Lower leg skin (tissue), 4 donors: ENCODE results near the gene PPP4R2. TPM values are rescaled to one million over a fixed set of nuclear protein-coding genes. Genes with fewer than 3 reads are reported as not detected.

ENCODE experiments used
- DNase-seq, 2 donors: peaks; one replicate each; pipeline ENCODE4 v3.0.0-alpha.2; 2019; ENCODE audit warnings: low spot score in 2 of 2
- H3K4me3 ChIP-seq: fragments of 200-600 bp; sonication (generic); 2 replicates; pipeline ENCODE4 v1.5.1; 2017; ENCODE audit warnings: mild to moderate bottlenecking, low read depth; ENCODE audit not compliant: poor library complexity, severe bottlenecking
- CTCF ChIP-seq, 3 donors: fragments of 450-650 bp; IDR thresholded peaks; one replicate each; pipeline ENCODE4 v1.5.1; 2016; ENCODE audit warnings: antibody characterized with exemption in 3 of 3, mild to moderate bottlenecking in 3 of 3, moderate library complexity in 2 of 3
- POLR2A ChIP-seq, 2 donors: fragments of 450-650 bp; IDR thresholded peaks; one replicate each; pipeline ENCODE4 v1.6.1; 2016 to 2017; ENCODE audit warnings: antibody characterized with exemption in 2 of 2, mild to moderate bottlenecking in 1 of 2, moderate library complexity in 1 of 2
- WGBS, 2 donors: methylation state at CpG; one replicate each; pipeline ENCODE4 v1.1.5; 2018; 5-methylcytosine and 5-hydroxymethylcytosine counted together
- intact Hi-C: fragments of 100-400 bp; cut with DNase I; formaldehyde crosslinking; loops from one replicate; pipeline ENCODE4 v1.15.0; 2023; ENCODE audit warnings: low total_unique reads
- total RNA-seq, 4 donors: library from RNA; depleted of rRNA; stranded (reverse); fragments of >200 nt; gene quantifications; one replicate each; pipeline ENCODE4 v1.1.0, GENCODE V29; 2016

The PPP4R2 gene
- total RNA-seq, 4 donors from 2014 or later = 29.3 to 34.9 (median 30.7) TPM

GRCh38 chr3:73041537-73041936 is 44.9 kb downstream of the PPP4R2 start:
- intact Hi-C loops = no loop called here
- 35 to 40% methylated on average over 3 of the region's 3 CpGs for WGBS, 2 donors
- no peak overlapping the region for H3K4me3 ChIP-seq
- no peak for DNase-seq
- TF ChIP-seq POLR2A (IDR thresholded peaks at IDR 0.05) = no peak
- no peak for TF ChIP-seq CTCF (IDR thresholded peaks at IDR 0.05)

- no peak overlapping the region for H3K4me3 ChIP-seq
- DNase-seq = no peak
- intact Hi-C loops = no loop called here
- TF ChIP-seq CTCF (IDR thresholded peaks at IDR 0.05) = no peak
- TF ChIP-seq POLR2A (IDR thresholded peaks at IDR 0.05) = no peak
- WGBS, 2 donors = 67 to 78% methylated on average over 1 of the region's 1 CpG
Measured at GRCh38 chr3:73043414-73043813, 46.8 kb downstream of the PPP4R2 start.

- TF ChIP-seq CTCF (IDR thresholded peaks at IDR 0.05) (no peak), POLR2A (IDR thresholded peaks at IDR 0.05) (no peak)
- WGBS, 2 donors = 85 to 89% methylated on average over 6 of the region's 6 CpGs
- intact Hi-C loops = no loop called here
- no peak for DNase-seq
- H3K4me3 ChIP-seq = no peak overlapping the region
Measured at GRCh38 chr3:73045391-73045790, 48.8 kb downstream of the PPP4R2 start.

GRCh38 chr3:73046195-73046594 is 49.6 kb downstream of the PPP4R2 start:
- 66 to 70% methylated on average over 2 of the region's 2 CpGs for WGBS, 2 donors
- no peak overlapping the region for H3K4me3 ChIP-seq
- DNase-seq = no peak
- intact Hi-C loops = no loop called here
- no peak for TF ChIP-seq CTCF (IDR thresholded peaks at IDR 0.05)
- no peak for TF ChIP-seq POLR2A (IDR thresholded peaks at IDR 0.05)

GRCh38 chr3:73049319-73049718 is 52.7 kb downstream of the PPP4R2 start:
- no peak overlapping the region for H3K4me3 ChIP-seq
- WGBS, 2 donors = 90% methylated on average over 10 of the region's 10 CpGs
- TF ChIP-seq POLR2A (IDR thresholded peaks at IDR 0.05) (no peak), CTCF (IDR thresholded peaks at IDR 0.05) (no peak)
- DNase-seq = no peak
- intact Hi-C loops = no loop called here

GRCh38 chr3:73052857-73053256 is 56.2 kb downstream of the PPP4R2 start:
- DNase-seq = no peak
- WGBS, 2 donors = 53 to 59% methylated on average over 2 of the region's 2 CpGs
- intact Hi-C loops = loop anchor here (10.0 kb wide), 1 partner anchor 108 kb away; no protein-coding TSS in a partner anchor
- TF ChIP-seq CTCF (IDR thresholded peaks at IDR 0.05) (no peak), POLR2A (IDR thresholded peaks at IDR 0.05) (no peak)
- no peak overlapping the region for H3K4me3 ChIP-seq
